Adipocyte (in vitro differentiated cells): ENCODE data around the gene ZNF300.
"Not testable (repeated sequence)": the region's sequence is repeated elsewhere in the genome, so short reads cannot be mapped to it uniquely, and the experiment has no call there.

Experiments used
- DNase-seq: peaks from one replicate; pipeline ENCODE4 v3.0.0-alpha.2; 2015; ENCODE audit warnings: low read depth
- H3K27me3 ChIP-seq: replicated peaks from 2 replicates; pipeline ENCODE4 v1.7.0; 2013; ENCODE audit warnings: mild to moderate bottlenecking, low read length, moderate library complexity; ENCODE audit not compliant: control insufficient read depth, insufficient read depth
- H3K36me3 ChIP-seq: 2 replicates; pipeline ENCODE4 v1.7.0; 2013; ENCODE audit warnings: low read length, mild to moderate bottlenecking, moderate library complexity; ENCODE audit not compliant: control insufficient read depth, insufficient read depth, severe bottlenecking
- H3K4me1 ChIP-seq: 2 replicates; pipeline ENCODE4 v1.7.0; 2013; ENCODE audit warnings: mild to moderate bottlenecking, low read length, moderate library complexity; ENCODE audit not compliant: control insufficient read depth, insufficient read depth
- H3K4me3 ChIP-seq: 2 replicates; pipeline ENCODE4 v1.7.0; 2013; ENCODE audit warnings: mild to moderate bottlenecking, low read length, moderate library complexity
- H3K9ac ChIP-seq: 2 replicates; pipeline ENCODE4 v1.7.0; 2013; ENCODE audit warnings: mild to moderate bottlenecking, low read length, moderate library complexity
- H3K9me3 ChIP-seq: 2 replicates; pipeline ENCODE4 v1.7.0; 2013; ENCODE audit warnings: mild to moderate bottlenecking, low read length, moderate library complexity; ENCODE audit not compliant: control insufficient read depth

The ZNF300 gene

DNA sequence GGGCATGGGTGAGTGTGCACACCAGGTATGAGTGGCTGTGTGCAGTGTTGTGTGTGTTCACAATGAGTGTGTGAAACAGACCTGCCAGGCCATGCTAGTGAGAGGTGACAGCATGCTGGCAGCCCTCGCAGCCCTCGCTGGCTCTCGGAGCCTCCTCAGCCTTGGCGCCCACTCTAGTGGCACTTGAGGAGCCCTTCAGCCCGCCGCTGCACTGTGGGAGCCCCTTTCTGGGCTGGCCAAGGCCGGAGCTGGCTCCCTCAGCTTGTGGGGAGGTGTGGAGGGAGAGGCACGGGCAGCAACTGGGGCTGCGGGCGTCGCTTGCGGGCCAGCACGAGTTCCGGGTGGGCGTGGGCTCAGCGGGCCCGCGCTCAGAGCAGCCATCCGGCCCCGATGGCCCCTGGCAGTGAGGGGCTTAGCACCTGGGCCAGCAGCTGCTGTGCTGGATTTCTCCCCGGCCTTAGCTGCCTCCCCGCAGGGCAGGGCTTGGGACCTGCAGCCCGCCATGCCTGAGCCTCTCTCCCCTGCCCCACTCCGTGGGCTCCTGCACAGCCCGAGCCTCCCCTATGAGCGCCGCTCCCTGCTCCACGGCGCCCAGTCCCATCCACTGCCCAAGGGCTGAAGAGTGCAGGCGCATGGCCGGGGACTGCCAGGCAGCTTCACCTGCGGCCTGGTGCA is 59.5 kb downstream of the ZNF300 start:
- H3K4me1 ChIP-seq, H3K4me3 ChIP-seq, DNase-seq, H3K27me3 ChIP-seq, H3K9ac ChIP-seq, H3K36me3 ChIP-seq, H3K9me3 ChIP-seq: not testable (repeated sequence)
